HG03342 (cell line): ENCODE measurements around the gene ZMYND15.
"Not testable (repeated sequence)": the region's sequence is repeated elsewhere in the genome, so short reads cannot be mapped to it uniquely, and the experiment has no call there.

ENCODE experiments used
- ATAC-seq: cut with Tn5 transposase; IDR thresholded peaks from one replicate; pipeline ENCODE4 v1.9.1; 2021; ENCODE audit warnings: mild to moderate bottlenecking, moderate library complexity; ENCODE audit not compliant: unreplicated experiment

ZMYND15 gene, protein sequence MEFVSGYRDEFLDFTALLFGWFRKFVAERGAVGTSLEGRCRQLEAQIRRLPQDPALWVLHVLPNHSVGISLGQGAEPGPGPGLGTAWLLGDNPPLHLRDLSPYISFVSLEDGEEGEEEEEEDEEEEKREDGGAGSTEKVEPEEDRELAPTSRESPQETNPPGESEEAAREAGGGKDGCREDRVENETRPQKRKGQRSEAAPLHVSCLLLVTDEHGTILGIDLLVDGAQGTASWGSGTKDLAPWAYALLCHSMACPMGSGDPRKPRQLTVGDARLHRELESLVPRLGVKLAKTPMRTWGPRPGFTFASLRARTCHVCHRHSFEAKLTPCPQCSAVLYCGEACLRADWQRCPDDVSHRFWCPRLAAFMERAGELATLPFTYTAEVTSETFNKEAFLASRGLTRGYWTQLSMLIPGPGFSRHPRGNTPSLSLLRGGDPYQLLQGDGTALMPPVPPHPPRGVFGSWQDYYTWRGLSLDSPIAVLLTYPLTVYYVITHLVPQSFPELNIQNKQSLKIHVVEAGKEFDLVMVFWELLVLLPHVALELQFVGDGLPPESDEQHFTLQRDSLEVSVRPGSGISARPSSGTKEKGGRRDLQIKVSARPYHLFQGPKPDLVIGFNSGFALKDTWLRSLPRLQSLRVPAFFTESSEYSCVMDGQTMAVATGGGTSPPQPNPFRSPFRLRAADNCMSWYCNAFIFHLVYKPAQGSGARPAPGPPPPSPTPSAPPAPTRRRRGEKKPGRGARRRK

GRCh38 chr17:4739122-4740024 lies at the start of gene ZMYND15, which contains the start of gene CXCL16:
TSS of gene ZMYND15 (plus strand) at chr17:4739833. CDS start at chr17:4740549, 716 bp downstream.
TSS of gene CXCL16 (minus strand) at chr17:4739928. CDS start at chr17:4739339, 589 bp downstream.
- no peak for ATAC-seq

DNA sequence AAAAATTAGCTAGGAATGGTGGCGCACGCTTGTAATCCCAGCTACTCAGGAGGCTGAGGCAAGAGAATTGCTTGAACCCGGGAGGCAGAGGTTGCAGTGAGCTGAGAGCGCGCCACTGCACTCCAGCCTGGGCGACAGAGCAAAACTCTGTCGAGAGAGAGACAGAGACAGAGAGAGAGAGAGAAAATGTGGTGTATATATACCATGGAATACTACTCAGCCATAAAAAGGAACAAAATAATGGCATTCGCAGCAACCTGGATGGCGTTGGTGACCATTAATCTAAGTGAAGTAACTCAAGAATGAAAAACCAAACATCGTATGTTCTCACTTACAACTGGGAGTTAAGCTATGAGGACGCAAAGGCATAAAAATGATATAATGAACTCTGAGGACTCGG lies 49.8 kb upstream of the ZMYND15 start:
- not testable (repeated sequence) for ATAC-seq

GRCh38 chr17:4690745-4691144 lies 48.9 kb upstream of the ZMYND15 start:
- ATAC-seq: no peak

- no peak for ATAC-seq
Observed at GRCh38 chr17:4691686-4692085, 47.9 kb upstream of the ZMYND15 start.

GRCh38 chr17:4693416-4693815 lies 46.2 kb upstream of the ZMYND15 start:
- ATAC-seq: no peak

- no peak for ATAC-seq
Observed at GRCh38 chr17:4696437-4696805, 43.2 kb upstream of the ZMYND15 start.

DNA sequence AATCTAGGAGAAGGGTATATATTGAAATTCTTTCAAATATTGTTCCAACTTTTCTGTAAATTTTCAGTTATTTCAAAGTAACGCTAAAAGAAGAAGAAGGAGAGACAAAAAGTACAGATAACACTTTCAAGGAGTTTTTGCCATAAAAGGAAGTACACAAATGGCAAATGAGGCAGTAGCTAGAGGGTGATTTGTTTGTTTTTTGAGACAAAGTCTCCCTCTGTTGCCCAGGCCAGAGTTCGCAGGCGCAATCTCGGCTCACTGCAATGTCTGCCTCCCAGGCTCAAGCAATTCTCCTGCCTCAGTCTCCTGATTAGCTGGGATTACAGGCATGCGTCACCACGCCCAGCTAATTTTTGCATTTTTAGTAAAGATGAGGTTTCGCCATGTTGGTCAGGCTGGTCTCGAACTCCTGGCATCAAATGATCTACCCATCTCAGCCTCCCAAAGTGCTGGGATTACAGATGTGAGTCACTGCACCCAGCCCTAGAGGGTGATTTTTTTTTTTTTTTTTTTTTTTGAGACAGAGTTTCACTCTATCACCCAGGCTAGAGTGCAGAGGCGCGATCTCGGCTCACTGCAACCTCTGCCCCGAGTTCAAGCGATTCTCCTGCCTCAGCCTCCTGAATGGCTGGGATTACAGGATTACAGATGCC lies 40.1 kb upstream of the ZMYND15 start:
- not testable (repeated sequence) for ATAC-seq

GRCh38 chr17:4701116-4701515 lies 38.5 kb upstream of the ZMYND15 start:
- ATAC-seq: no peak

DNA sequence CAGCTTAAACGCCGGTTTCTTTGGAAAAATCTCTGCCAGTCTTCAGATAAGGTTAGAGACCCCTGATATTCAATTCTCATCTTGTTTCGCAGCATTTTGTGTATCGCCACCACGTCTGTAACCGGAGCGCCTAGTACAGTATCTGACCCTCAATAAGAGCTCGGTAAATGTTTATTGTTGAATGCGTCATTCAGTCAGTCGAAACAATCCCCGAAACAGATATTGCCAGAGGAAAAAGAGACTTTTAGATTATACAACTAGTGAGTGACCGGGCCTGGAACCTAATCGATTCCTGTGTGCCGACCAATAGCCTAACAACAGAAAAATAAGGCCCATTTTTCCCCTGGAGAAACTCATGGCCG lies 36.3 kb upstream of the ZMYND15 start:
- ATAC-seq: no peak

DNA sequence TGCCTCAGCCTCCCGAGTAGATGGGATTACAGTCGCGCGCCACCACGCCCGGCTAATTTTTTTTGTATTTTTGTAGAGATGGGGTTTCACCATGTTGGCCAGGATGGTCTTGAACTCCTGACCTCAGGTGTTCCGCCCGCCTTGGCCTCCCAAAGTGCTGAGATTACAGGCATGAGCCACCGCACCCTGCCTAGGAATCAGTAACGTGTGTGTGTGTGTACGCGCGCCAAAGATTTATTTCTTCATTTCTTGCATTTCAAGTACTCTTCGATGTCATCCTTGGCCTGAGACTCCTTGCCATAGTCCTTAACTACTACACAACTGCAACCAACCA lies 35.1 kb upstream of the ZMYND15 start:
- not testable (repeated sequence) for ATAC-seq

DNA sequence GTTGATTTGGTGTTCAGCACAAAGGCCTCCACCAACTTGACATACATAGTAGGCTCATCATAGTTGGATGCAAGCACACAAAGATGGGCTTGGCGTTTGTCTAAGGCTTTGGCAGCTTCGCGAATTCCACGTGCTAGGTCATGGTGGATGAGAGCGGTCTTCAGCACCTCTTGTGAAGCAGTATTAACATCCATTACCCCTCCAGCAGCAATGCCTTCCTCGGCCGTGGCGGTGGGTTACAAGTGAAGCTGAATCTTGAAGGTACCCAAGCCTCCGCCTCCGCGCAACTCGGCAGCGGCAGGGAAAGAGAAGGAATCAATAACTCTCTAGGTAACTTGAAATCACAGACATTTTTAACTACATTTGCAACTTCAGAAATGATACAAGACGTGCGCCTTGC lies 34.6 kb upstream of the ZMYND15 start:
- ATAC-seq: no peak

- no peak for ATAC-seq
Observed at GRCh38 chr17:4706121-4706520, 33.5 kb upstream of the ZMYND15 start.

DNA sequence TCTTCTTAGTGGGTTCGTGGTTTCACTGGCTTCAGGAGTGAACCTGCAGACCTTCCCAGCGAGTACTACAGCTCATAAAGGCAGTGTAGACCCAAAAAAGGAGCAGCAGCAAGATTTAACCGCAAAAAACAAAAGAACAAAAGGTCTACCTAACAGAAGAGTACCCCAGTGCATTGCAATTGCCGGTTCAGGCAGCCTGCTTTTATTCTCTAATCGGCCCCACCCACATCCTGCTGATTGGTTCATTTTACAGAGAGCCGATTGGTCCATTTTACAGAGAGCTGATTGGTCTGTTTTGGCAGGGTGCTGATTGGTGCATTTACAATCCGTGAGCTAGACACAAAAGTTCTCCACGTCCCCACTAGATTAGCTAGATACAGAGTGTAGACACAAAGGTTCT lies 31.2 kb upstream of the ZMYND15 start:
- ATAC-seq: no peak

DNA sequence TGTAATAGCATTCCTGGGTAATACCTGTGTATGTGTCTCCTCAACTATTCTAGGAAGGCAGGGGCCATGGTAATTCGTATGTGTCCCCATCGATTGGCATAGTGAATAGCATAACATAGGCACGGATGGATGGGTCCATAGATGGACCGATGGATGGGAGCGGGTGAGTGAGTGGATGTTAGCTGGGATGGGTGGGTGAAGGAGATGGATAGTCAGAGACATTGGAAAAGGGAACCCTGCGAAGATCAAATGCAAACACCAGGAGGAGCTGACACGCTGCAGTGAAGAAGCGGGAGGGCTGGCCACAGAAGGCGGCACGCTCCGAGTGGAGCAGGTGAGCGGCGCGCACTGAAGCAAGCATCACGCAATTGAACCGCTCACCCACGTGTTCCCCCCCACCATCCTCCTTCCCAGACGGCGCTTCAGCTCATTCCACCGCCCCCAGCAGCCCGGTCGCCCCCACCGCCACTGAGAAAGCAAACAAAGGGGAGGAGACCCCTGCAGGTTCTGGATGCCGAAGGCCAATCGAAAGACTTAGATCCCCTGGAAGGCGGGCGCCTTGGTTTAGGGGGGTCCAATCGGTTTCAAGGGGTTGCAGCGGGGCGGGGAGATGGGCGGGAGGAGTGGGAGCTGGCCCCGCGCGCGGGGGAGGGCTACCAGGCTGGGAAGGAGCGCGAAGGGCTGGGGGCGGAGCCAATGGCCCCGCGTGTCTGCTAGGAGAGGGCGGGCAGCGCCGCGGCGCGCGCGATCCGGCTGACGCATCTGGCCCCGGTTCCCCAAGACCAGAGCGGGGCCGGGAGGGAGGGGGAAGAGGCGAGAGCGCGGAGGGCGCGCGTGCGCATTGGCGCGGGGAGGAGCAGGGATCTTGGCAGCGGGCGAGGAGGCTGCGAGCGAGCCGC lies 29.6 kb upstream of the ZMYND15 start, which contains the start of gene ARRB2:
ARRB2 (plus strand) TSS at position 839 of the 899 bp plus-strand sequence. CDS start 90 bp downstream, outside the sequence.
- peak; percentile 85 for ATAC-seq

DNA sequence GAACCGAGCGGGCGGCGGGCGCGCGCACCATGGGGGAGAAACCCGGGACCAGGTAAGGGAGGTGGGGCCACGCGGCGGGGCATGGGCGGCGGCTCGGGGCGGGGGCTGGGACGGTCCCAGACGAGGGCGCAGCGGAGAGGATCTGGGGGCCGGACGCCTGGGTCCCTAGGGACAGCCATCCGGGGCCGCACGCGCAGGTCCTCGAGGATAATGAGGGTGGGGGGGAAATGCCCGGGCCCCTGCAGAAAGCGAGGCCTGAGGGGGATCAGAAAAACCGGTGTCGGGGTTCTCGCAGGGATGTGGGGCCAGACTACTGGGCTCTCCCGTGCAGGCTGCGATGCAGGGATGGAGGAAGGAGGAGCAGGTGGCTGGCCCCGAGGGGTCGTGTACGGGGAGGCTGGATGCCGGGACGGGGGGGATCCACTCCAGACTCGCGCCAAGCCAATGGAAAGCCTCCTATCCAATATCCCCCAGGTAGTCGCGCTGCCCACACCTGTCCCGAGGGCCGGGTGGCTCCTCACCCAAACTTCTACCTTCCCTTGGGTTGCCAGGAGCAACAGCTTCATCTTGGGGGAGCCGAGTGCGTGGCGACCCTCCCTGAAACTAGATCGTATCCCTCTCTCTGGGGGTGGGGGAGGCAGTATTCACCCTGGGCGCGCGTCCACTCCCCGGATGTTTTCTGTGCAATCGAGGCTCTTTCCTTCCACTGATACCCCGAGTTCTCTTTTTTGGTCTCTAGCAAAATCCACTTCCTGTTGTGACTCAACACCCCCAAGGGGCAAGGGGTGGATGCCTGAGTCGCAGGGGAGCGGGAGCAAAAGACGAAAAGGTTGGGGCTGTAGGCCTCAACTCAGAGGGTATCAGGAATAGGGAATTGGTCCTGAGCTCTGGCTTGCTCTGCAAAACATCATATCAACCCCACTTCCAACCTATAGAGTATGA lies 28.7 kb upstream of the ZMYND15 start:
- no peak for ATAC-seq

- no peak for ATAC-seq
Observed at GRCh38 chr17:4711661-4712181, 27.9 kb upstream of the ZMYND15 start.

- ATAC-seq: no peak
Observed at GRCh38 chr17:4712526-4712925, 27.1 kb upstream of the ZMYND15 start.

- not testable (repeated sequence) for ATAC-seq
Observed at GRCh38 chr17:4714340-4715062, 25.1 kb upstream of the ZMYND15 start.
